8988T (cell line): ENCODE data around the gene HBM.
"Not testable (repeated sequence)": the region's sequence is repeated elsewhere in the genome, so short reads cannot be mapped to it uniquely, and the experiment has no call there.

Experiments used
- DNase-seq: peaks from one replicate; pipeline ENCODE4 v3.0.0; 2011

Gene HBM

GRCh38 chr16:170788-171187, 5.0 kb downstream of the HBM start:
- no peak for DNase-seq

GRCh38 chr16:172374-172941, 6.7 kb downstream of the HBM start, which contains the start of gene HBA2:
HBA2 (plus strand) TSS chr16:172876; CDS start chr16:172913, 37 bp downstream.
- DNase-seq = not testable (repeated sequence)

DNA sequence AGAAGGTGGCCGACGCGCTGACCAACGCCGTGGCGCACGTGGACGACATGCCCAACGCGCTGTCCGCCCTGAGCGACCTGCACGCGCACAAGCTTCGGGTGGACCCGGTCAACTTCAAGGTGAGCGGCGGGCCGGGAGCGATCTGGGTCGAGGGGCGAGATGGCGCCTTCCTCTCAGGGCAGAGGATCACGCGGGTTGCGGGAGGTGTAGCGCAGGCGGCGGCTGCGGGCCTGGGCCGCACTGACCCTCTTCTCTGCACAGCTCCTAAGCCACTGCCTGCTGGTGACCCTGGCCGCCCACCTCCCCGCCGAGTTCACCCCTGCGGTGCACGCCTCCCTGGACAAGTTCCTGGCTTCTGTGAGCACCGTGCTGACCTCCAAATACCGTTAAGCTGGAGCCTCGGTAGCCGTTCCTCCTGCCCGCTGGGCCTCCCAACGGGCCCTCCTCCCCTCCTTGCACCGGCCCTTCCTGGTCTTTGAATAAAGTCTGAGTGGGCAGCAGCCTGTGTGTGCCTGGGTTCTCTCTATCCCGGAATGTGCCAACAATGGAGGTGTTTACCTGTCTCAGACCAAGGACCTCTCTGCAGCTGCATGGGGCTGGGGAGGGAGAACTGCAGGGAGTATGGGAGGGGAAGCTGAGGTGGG, 7.6 kb downstream of the HBM start:
- not testable (repeated sequence) for DNase-seq

DNA sequence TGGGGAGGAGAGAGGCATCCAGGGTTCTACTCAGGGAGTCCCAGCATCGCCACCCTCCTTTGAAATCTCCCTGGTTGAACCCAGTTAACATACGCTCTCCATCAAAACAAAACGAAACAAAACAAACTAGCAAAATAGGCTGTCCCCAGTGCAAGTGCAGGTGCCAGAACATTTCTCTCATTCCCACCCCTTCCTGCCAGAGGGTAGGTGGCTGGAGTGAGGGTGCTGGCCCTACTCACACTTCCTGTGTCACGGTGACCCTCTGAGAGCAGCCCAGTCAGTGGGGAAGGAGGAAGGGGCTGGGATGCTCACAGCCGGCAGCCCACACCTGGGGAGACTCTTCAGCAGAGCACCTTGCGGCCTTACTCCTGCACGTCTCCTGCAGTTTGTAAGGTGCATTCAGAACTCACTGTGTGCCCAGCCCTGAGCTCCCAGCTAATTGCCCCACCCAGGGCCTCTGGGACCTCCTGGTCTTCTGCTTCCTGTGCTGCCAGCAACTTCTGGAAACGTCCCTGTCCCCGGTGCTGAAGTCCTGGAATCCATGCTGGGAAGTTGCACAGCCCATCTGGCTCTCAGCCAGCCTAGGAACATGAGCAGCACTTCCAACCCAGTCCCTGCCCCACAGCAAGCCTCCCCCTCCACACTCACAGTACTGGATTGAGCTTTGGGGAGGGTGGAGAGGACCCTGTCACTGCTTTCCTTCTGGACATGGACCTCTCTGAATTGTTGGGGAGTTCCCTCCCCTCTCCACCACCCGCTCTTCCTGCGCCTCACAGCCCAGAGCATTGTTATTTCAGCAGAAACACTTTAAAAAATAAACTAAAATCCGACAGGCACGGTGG, 8.4 kb downstream of the HBM start:
- DNase-seq = not testable (repeated sequence)

DNA sequence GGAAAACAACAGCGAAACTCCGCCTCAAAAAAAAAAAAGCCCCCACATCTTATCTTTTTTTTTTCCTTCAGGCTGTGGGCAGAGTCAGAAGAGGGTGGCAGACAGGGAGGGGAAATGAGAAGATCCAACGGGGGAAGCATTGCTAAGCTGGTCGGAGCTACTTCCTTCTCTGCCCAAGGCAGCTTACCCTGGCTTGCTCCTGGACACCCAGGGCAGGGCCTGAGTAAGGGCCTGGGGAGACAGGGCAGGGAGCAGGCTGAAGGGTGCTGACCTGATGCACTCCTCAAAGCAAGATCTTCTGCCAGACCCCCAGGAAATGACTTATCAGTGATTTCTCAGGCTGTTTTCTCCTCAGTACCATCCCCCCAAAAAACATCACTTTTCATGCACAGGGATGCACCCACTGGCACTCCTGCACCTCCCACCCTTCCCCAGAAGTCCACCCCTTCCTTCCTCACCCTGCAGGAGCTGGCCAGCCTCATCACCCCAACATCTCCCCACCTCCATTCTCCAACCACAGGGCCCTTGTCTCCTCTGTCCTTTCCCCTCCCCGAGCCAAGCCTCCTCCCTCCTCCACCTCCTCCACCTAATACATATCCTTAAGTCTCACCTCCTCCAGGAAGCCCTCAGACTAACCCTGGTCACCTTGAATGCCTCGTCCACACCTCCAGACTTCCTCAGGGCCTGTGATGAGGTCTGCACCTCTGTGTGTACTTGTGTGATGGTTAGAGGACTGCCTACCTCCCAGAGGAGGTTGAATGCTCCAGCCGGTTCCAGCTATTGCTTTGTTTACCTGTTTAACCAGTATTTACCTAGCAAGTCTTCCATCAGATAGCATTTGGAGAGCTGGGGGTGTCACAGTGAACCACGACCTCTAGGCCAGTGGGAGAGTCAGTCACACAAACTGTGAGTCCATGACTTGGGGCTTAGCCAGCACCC, 9.5 kb downstream of the HBM start:
- no peak for DNase-seq

DNA sequence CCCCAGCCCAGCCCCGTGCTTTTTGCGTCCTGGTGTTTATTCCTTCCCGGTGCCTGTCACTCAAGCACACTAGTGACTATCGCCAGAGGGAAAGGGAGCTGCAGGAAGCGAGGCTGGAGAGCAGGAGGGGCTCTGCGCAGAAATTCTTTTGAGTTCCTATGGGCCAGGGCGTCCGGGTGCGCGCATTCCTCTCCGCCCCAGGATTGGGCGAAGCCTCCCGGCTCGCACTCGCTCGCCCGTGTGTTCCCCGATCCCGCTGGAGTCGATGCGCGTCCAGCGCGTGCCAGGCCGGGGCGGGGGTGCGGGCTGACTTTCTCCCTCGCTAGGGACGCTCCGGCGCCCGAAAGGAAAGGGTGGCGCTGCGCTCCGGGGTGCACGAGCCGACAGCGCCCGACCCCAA, 10.2 kb downstream of the HBM start:
- DNase-seq = not testable (repeated sequence)

GRCh38 chr16:176477-177382, 11.0 kb downstream of the HBM start, which contains the start of gene HBA1:
HBA1 (plus strand) TSS chr16:176680; CDS start chr16:176717, 37 bp downstream.
- DNase-seq = not testable (repeated sequence)

- no peak for DNase-seq
Observed at GRCh38 chr16:177394-177822, 11.6 kb downstream of the HBM start.

DNA sequence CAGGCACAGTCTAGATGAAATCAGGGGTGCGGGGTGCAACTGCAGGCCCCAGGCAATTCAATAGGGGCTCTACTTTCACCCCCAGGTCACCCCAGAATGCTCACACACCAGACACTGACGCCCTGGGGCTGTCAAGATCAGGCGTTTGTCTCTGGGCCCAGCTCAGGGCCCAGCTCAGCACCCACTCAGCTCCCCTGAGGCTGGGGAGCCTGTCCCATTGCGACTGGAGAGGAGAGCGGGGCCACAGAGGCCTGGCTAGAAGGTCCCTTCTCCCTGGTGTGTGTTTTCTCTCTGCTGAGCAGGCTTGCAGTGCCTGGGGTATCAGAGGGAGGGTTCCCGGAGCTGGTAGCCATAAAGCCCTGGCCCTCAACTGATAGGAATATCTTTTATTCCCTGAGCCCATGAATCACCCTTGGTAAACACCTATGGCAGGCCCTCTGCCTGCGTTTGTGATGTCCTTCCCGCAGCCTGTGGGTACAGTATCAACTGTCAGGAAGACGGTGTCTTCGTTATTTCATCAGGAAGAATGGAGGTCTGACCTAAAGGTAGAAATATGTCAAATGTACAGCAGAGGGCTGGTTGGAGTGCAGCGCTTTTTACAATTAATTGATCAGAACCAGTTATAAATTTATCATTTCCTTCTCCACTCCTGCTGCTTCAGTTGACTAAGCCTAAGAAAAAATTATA, 12.3 kb downstream of the HBM start:
- no peak for DNase-seq

GRCh38 chr16:178668-179015, 12.9 kb downstream of the HBM start:
- DNase-seq = no peak

DNA sequence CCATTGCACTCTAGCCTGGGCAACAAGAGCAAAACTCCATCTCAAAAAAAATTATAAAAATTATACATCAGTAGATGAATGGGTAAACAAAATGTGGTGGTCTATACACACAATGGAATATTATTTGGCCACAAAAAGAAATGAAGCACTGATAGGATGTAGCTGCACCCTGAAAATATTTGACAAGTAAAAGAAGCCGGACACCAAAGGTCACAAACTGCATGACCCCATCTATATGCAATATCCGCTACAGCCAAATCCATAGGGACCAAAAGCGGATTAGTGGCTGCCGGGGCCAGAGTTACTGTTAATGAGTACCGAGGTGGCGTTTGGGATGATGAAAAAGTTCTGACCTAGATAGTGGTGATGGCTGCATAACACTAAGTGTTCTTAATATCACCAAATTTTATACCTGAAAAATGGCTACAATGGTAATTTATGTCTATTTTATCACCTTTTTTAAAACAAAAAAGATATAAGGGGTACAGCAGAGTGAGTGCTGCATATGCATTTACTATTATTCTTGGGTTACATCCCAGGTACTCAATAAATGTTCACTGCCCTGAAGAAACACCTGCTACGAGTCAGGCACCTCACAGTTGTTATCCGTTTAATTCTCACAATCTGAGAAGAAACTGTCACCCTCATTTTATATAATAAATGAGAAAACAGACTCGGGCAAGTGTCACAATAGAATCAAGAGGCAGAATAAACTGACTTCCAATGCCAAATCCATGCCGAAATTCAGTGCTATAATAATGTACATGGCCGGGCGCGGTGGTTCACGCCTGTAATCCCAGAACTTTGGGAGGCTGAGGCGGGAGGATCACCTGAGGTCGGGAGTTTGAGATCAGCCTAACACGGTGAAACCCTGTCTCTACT, 13.7 kb downstream of the HBM start:
- DNase-seq = no peak

DNA sequence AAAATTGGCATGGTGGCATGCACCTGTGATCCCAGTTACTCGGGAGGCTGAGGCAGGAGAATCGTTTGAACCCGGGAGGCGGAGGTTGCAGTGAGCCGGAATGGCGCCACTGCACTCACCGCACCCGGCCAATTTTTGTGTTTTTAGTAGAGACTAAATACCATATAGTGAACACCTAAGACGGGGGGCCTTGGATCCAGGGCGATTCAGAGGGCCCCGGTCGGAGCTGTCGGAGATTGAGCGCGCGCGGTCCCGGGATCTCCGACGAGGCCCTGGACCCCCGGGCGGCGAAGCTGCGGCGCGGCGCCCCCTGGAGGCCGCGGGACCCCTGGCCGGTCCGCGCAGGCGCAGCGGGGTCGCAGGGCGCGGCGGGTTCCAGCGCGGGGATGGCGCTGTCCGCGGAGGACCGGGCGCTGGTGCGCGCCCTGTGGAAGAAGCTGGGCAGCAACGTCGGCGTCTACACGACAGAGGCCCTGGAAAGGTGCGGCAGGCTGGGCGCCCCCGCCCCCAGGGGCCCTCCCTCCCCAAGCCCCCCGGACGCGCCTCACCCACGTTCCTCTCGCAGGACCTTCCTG, 14.4 kb downstream of the HBM start, which contains the start of gene HBQ1:
HBQ1 (plus strand) TSS at position 359 of the 575 bp plus-strand sequence; CDS start at position 387, 28 bp downstream.
- no peak for DNase-seq

- no peak for DNase-seq
Observed at GRCh38 chr16:180681-181564, 15.1 kb downstream of the HBM start.

GRCh38 chr16:181565-182021, 15.8 kb downstream of the HBM start:
- DNase-seq = peak; percentile 94

DNA sequence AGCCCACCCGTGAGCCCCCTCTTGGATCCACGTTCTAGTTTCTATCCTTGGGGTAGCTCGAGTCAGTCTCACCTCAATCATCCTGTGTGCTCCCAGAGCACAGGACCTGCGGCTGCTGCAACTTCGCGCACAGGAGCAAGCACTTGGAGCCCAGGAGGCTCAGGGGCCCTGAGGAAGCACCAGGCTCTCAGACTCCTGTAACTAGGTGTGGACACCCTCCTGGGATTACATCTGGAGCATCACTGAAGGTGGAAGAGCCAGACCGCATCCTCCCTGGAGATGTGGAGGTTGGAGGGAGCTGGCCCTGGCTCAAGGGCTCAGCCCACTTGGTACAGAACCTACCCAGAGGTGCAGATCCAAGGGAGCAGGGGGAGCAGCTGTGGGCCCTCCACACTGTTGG, 17.2 kb downstream of the HBM start:
- DNase-seq = no peak

DNA sequence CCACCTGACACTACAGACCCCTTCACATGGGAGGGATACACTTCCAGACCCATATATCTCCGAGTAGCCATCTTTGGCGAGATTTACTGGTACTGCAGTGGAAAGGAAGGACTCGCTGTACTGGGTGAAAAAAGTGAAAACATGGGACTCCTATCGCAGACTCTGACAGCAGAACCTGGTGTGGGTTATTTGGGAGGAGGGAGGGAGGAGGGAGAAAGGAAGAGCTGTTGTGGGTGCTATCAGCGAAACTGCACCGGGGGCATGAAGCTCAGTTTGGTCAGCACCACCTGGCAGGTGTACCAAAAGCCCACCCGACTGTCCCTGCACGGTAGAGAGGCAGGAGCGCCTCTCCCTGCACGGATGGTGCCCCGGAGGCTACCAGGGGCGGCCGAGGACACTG, 19.4 kb downstream of the HBM start:
- no peak for DNase-seq

DNA sequence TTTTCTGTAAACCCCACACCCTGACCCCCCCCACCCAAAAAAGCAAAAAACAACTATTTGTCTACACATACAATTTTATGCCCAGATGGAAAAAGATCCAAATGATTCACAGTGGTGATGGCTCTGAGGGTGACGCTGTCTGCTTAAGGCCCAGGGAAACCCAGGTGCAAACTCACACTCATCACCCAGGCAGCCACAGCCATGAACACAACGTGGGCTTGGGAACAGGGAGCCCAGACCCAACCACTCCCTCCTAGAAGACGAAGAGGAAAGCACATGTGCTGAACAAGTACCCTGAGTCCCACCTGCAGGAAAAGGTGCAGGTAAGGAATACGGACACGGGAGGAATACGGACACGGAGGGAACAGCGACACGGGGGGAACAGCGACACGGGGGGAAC, 19.9 kb downstream of the HBM start:
- no peak for DNase-seq

DNA sequence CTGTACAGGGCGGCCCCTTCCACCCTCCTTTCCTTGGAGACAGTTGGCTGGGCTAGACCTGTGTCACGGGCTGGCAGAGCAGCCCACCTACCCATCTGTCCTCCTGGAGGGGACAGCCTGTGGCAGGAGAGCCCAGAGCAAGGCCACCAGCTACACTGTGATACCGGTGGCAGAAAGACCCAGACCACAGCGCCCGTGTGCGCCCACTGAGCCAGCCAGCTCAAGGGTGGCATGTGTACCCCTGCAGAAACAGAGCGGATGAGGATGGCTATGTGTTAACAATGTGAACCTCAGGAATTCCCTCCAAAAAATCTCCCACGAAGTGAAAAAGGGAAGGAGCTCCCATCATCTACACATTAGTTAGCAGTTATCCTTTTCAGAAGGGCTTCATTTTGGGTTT, 21.6 kb downstream of the HBM start:
- DNase-seq = no peak
